H9 (cell line): Measurements from ENCODE around the gene FBN2. TPM values are rescaled to one million over a fixed set of nuclear protein-coding genes. Genes with fewer than 3 reads are reported as not detected.

ENCODE experiments used
- DNase-seq: peaks from one replicate; pipeline ENCODE4 v3.0.0-alpha.2; 2017
- H2AFZ ChIP-seq: one replicate; pipeline ENCODE4 v1.6.1; 2013; ENCODE audit warnings: mild to moderate bottlenecking, low read length, control low read depth, moderate library complexity
- H2AK5ac ChIP-seq: 2 replicates; pipeline ENCODE4 v1.6.1; 2013; ENCODE audit warnings: low read length, control low read depth, mixed read lengths; ENCODE audit not compliant: insufficient read length
- H2BK120ac ChIP-seq: one replicate; pipeline ENCODE4 v1.6.1; 2013; ENCODE audit warnings: low read depth, mild to moderate bottlenecking, low read length, control low read depth, inconsistent platforms; ENCODE audit not compliant: poor library complexity, severe bottlenecking
- H2BK12ac ChIP-seq: 2 replicates; pipeline ENCODE4 v1.6.1; 2013; ENCODE audit warnings: low read length, control low read depth, mixed read lengths, low read depth; ENCODE audit not compliant: insufficient read length
- H2BK15ac ChIP-seq: 2 replicates; pipeline ENCODE4 v1.6.1; 2013; ENCODE audit warnings: low read depth, low read length, control low read depth
- H2BK20ac ChIP-seq: one replicate; pipeline ENCODE4 v1.6.1; 2013; ENCODE audit warnings: low read depth, mild to moderate bottlenecking, low read length, control low read depth, inconsistent platforms; ENCODE audit not compliant: poor library complexity, severe bottlenecking
- H2BK5ac ChIP-seq: 2 replicates; pipeline ENCODE4 v1.6.1; 2013; ENCODE audit warnings: low read length, control low read depth, mixed read lengths; ENCODE audit not compliant: insufficient read length
- H3K14ac ChIP-seq: 2 replicates; pipeline ENCODE4 v1.6.1; 2013; ENCODE audit warnings: low read length, control low read depth; ENCODE audit not compliant: insufficient read depth
- H3K18ac ChIP-seq: 2 replicates; pipeline ENCODE4 v1.6.1; 2013; ENCODE audit warnings: low read depth, mild to moderate bottlenecking, mixed read lengths, low read length, control low read depth; ENCODE audit not compliant: insufficient read length
- H3K23ac ChIP-seq: 2 replicates; pipeline ENCODE4 v1.6.1; 2013; ENCODE audit warnings: low read length, control low read depth, mixed read lengths, low read depth; ENCODE audit not compliant: insufficient read length
- H3K23me2 ChIP-seq: 2 replicates; pipeline ENCODE4 v1.6.1; 2013; ENCODE audit warnings: low read depth, mild to moderate bottlenecking, mixed read lengths, low read length, control low read depth; ENCODE audit not compliant: insufficient read length, poor library complexity, severe bottlenecking
- H3K27ac ChIP-seq: 2 replicates; pipeline ENCODE4 v1.5.1; 2013; ENCODE audit warnings: low read length, control low read depth, mixed read lengths, low read depth; ENCODE audit not compliant: insufficient read length
- H3K27me3 ChIP-seq: 2 replicates; pipeline ENCODE4 v1.6.1; 2013; ENCODE audit warnings: low read length, control low read depth, inconsistent platforms; ENCODE audit not compliant: insufficient read depth
- H3K4ac ChIP-seq: 2 replicates; pipeline ENCODE4 v1.6.1; 2013; ENCODE audit warnings: low read depth, mild to moderate bottlenecking, control low read depth, inconsistent platforms, low read length, moderate library complexity
- H3K4me1 ChIP-seq: 2 replicates; pipeline ENCODE4 v1.6.1; 2013; ENCODE audit warnings: low read length, control low read depth, inconsistent platforms; ENCODE audit not compliant: insufficient read depth
- H3K4me2 ChIP-seq: 2 replicates; pipeline ENCODE4 v1.6.1; 2013; ENCODE audit warnings: low read length, control low read depth, mixed read lengths; ENCODE audit not compliant: insufficient read length, insufficient read depth
- H3K56ac ChIP-seq: 2 replicates; pipeline ENCODE4 v1.6.1; 2013; ENCODE audit warnings: low read depth, mild to moderate bottlenecking, mixed read lengths, low read length, control low read depth; ENCODE audit not compliant: insufficient read length
- H3K79me1 ChIP-seq: 2 replicates; pipeline ENCODE4 v1.6.1; 2013; ENCODE audit warnings: low read depth, mild to moderate bottlenecking, moderate library complexity, low read length, control low read depth, inconsistent platforms; ENCODE audit not compliant: insufficient read depth, poor library complexity, severe bottlenecking
- H3K79me2 ChIP-seq: 2 replicates; pipeline ENCODE4 v1.6.1; 2013; ENCODE audit warnings: low read length, control low read depth, inconsistent platforms; ENCODE audit not compliant: insufficient read depth
- H3K9ac ChIP-seq: 2 replicates; pipeline ENCODE4 v1.6.1; 2013; ENCODE audit warnings: low read length, control low read depth, mixed read lengths; ENCODE audit not compliant: insufficient read length; ENCODE audit errors: extremely low read depth
- H3K9me3 ChIP-seq: one replicate; pipeline ENCODE4 v1.6.1; 2013; ENCODE audit warnings: low read depth, low read length, inconsistent platforms; ENCODE audit not compliant: control insufficient read depth
- H3T11ph ChIP-seq: one replicate; pipeline ENCODE4 v1.6.1; 2013; ENCODE audit warnings: mild to moderate bottlenecking, low read length, control low read depth, inconsistent platforms
- H4K20me1 ChIP-seq: one replicate; pipeline ENCODE4 v1.6.1; 2013; ENCODE audit not compliant: control insufficient read depth, insufficient read length, insufficient read depth
- H4K5ac ChIP-seq: 2 replicates; pipeline ENCODE4 v1.6.1; 2013; ENCODE audit warnings: low read depth, mild to moderate bottlenecking, mixed read lengths, low read length, control low read depth; ENCODE audit not compliant: insufficient read length
- H4K8ac ChIP-seq: replicated peaks from 2 replicates; pipeline ENCODE4 v1.6.1; 2013; ENCODE audit warnings: low read length, control low read depth, mixed read lengths, low read depth; ENCODE audit not compliant: insufficient read length
- H4K91ac ChIP-seq: 2 replicates; pipeline ENCODE4 v1.6.1; 2013; ENCODE audit warnings: low read depth, mild to moderate bottlenecking, moderate library complexity, mixed read lengths, low read length, control low read depth; ENCODE audit not compliant: insufficient read length
- H3K27ac Mint-ChIP-seq, 3 experiments: 2 replicates in 2 of 3; 3 replicates in 1 of 3; pipeline ENCODE4 v1.8.0; 2020 to 2021; ENCODE audit warnings: mixed read lengths in 3 of 3, mild to moderate bottlenecking in 1 of 3, moderate library complexity in 1 of 3
- H3K27me3 Mint-ChIP-seq: 2 replicates; pipeline ENCODE4 v1.8.0; 2021; ENCODE audit warnings: low read depth, mild to moderate bottlenecking, moderate library complexity, mixed read lengths
- H3K36me3 Mint-ChIP-seq, 3 experiments: 2 replicates in 2 of 3; 3 replicates in 1 of 3; pipeline ENCODE4 v1.8.0; 2020 to 2021; ENCODE audit warnings: low read depth in 3 of 3, mixed read lengths in 3 of 3; ENCODE audit not compliant: insufficient read depth in 1 of 3
- H3K4me1 Mint-ChIP-seq, 2 experiments: 2 replicates each; pipeline ENCODE4 v1.8.0; 2020; ENCODE audit warnings: mixed read lengths in 2 of 2
- H3K4me3 Mint-ChIP-seq, 2 experiments: 2 replicates in 1 of 2; 3 replicates in 1 of 2; pipeline ENCODE4 v1.8.0; 2020 to 2021; ENCODE audit warnings: mild to moderate bottlenecking in 2 of 2, mixed read lengths in 2 of 2, moderate library complexity in 1 of 2
- H3K9me3 Mint-ChIP-seq, 2 experiments: 2 replicates in 1 of 2; 3 replicates in 1 of 2; pipeline ENCODE4 v1.8.0; 2020; ENCODE audit warnings: mild to moderate bottlenecking in 2 of 2, mixed read lengths in 2 of 2, moderate library complexity in 1 of 2
- CTCF ChIP-seq: fragments of 200-600 bp; sonication (generic); conservative IDR thresholded peaks from 3 replicates; pipeline ENCODE4 v1.8.0; 2021; ENCODE audit warnings: antibody characterized with exemption, mild to moderate bottlenecking
- WGBS: extraction: QIAGEN DNeasy Blood & Tissue Kit; methylation state at CpG from one replicate; pipeline ENCODE4 v1.1.7; 2013; ENCODE audit warnings: missing lambda C conversion rate, low lambda C conversion rate, mixed read lengths; ENCODE audit not compliant: insufficient read length; ENCODE audit errors: extremely low coverage; 5-methylcytosine and 5-hydroxymethylcytosine counted together
- total RNA-seq: library from RNA; stranded (reverse); gene quantifications from 2 replicates; pipeline ENCODE4 v1.2.1, GENCODE V29; 2021

The FBN2 gene
- total RNA-seq, 1 experiment from 2014 or later: 8.3 TPM

- Histone ChIP-seq H3K79me2 (no peaks in the 10 kb centered on the region), H4K5ac (no peak overlapping the region), H3K14ac (no peak overlapping the region), H3K23ac (no peak overlapping the region), H3K27me3 (no peaks in the 10 kb centered on the region), H3K4ac (no peak overlapping the region), H4K8ac (no peak overlapping the region), H2AK5ac (no peak overlapping the region), H3K23me2 (no peaks in the 10 kb centered on the region), H3K4me2 (no peak overlapping the region), H2BK12ac (no peak overlapping the region), H2AFZ (no peak overlapping the region), H3K9ac (no peak overlapping the region), H2BK20ac (no peak overlapping the region), H4K20me1 (no peaks in the 10 kb centered on the region), H3K56ac (no peak overlapping the region), H3K18ac (no peak overlapping the region), H2BK15ac (no peak overlapping the region), H3T11ph (no peak overlapping the region), H4K91ac (no peak overlapping the region), H3K4me1 (no peaks in the 10 kb centered on the region), H3K27ac (no peak overlapping the region), H3K9me3 (no peaks in the 10 kb centered on the region), H2BK5ac (no peak overlapping the region), H2BK120ac (no peak overlapping the region), H3K79me1 (no peaks in the 10 kb centered on the region)
- Mint-ChIP-seq H3K4me1 (peaks cover 7 to 11% of the 10 kb centered on the region in 2 experiments), H3K36me3 (peaks cover 0 to 9% (median 0%) of the 10 kb centered on the region in 3 experiments; a peak in 5 of 7 replicates), H3K27me3 (no peaks in the 10 kb centered on the region), H3K9me3 (no peaks in the 10 kb centered on the region), H3K27ac (no peak overlapping the region), H3K4me3 (no peak overlapping the region)
- TF ChIP-seq CTCF: no peak
- DNase-seq: no peak
- WGBS: no CpG with 5 or more reads among the region's 3 CpGs
Measured at GRCh38 chr5:128357226-128357625, 180.8 kb downstream of the FBN2 start.
